Mesodermal cell (in vitro differentiated cells): ENCODE measurements around the gene MIOX.

Experiments
- H3K27ac ChIP-seq: 2 replicates; pipeline ENCODE4 v1.7.0; 2013; ENCODE audit warnings: mild to moderate bottlenecking, low read depth, low read length, moderate library complexity; ENCODE audit not compliant: severe bottlenecking
- H3K36me3 ChIP-seq: 2 replicates; pipeline ENCODE4 v1.7.1; 2013; ENCODE audit warnings: mild to moderate bottlenecking, low read length, moderate library complexity; ENCODE audit not compliant: control insufficient read depth, insufficient read depth
- H3K4me1 ChIP-seq: one replicate; pipeline ENCODE4 v1.7.1; 2013; ENCODE audit warnings: mild to moderate bottlenecking, low read length; ENCODE audit not compliant: insufficient read depth, control insufficient read depth, poor library complexity, severe bottlenecking
- H3K4me3 ChIP-seq: 2 replicates; pipeline ENCODE4 v1.7.0; 2013; ENCODE audit warnings: low read length, control low read depth, mild to moderate bottlenecking; ENCODE audit not compliant: insufficient read depth, poor library complexity, severe bottlenecking; ENCODE audit errors: extremely low read depth
- H3K9me3 ChIP-seq: 2 replicates; pipeline ENCODE4 v1.7.1; 2013; ENCODE audit warnings: mild to moderate bottlenecking, low read length, moderate library complexity; ENCODE audit not compliant: control insufficient read depth
- WGBS, 2 experiments: methylation state at CpG; one replicate each; pipeline ENCODE4 v1.1.5; 2013; ENCODE audit warnings: missing lambda C conversion rate in 2 of 2; ENCODE audit not compliant: insufficient coverage in 2 of 2; 5-methylcytosine and 5-hydroxymethylcytosine counted together

The MIOX gene

GRCh38 chr22:50526834-50527801 lies 40.5 kb downstream of the MIOX start:
- Histone ChIP-seq H3K4me3 (peak overlapping the region; percentile 70), H3K27ac (peak overlapping the region; percentile 84), H3K9me3 (no peaks in the 10 kb centered on the region), H3K4me1 (peaks cover 14% of the 10 kb centered on the region), H3K36me3 (peaks cover 19% of the 10 kb centered on the region)
- 55% methylated on average over 28 to 29 of the region's 29 CpGs for WGBS, 2 experiments

- Histone ChIP-seq H3K4me3 (no peak overlapping the region), H3K36me3 (peaks cover 9% of the 10 kb centered on the region), H3K9me3 (no peaks in the 10 kb centered on the region), H3K4me1 (peaks cover 14% of the 10 kb centered on the region), H3K27ac (no peak overlapping the region)
- 92 to 93% methylated on average over 15 to 18 of the region's 18 CpGs for WGBS, 2 experiments
These were observed 41.4 kb downstream of the MIOX start for GRCh38 chr22:50527921-50528681.

GRCh38 chr22:50528682-50529415 lies 42.2 kb downstream of the MIOX start:
- 84 to 87% methylated on average over 14 to 15 of the region's 15 CpGs for WGBS, 2 experiments
- Histone ChIP-seq H3K27ac (no peak overlapping the region), H3K9me3 (no peaks in the 10 kb centered on the region), H3K36me3 (peaks cover 3% of the 10 kb centered on the region), H3K4me1 (peaks cover 13% of the 10 kb centered on the region), H3K4me3 (no peak overlapping the region)

- no peaks in the 10 kb centered on the region for H3K9me3 ChIP-seq
- WGBS, 2 experiments, result 29 to 34% methylated on average over 36 to 50 of the region's 50 CpGs
- H3K27ac ChIP-seq, result no peak overlapping the region
- H3K4me1 ChIP-seq, result peaks cover 7% of the 10 kb centered on the region
- peaks cover 3% of the 10 kb centered on the region for H3K36me3 ChIP-seq
- H3K4me3 ChIP-seq, result no peak overlapping the region
These were observed 42.8 kb downstream of the MIOX start for GRCh38 chr22:50529416-50529896.

DNA sequence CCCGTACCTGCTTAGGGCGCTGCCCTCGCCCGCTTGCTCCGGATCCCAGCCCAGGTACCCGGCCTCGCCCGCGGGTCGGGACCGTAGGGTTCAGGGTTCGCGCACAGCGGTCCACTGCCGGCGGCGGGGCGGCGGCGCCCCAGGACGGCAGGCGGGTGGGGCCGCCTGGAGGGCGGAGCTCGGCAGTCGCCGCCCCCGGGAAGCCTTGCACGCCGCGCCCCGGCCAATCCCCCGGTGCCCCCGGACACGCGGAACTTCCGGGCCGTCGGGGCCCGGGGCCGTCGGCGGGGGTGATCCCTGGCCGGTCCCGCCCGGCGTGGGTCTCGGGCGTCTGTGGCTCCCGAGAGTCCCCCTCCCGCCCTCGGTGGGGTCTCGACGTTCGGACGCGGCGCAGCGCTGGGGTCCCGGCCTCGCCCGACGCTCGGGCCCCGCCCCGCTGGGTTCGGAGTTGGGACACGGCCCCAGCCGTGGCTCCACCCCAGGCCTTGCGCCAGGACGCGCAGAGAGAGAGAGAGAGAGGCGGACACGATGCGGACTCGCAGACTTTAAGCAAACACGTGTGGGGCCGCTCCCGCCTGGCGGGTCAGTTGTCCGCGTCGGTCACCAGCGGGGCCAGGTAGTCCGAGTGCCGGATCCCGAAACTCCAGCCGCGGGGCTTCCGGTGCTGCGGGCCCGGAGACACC lies 43.4 kb downstream of the MIOX start, which contains the start of gene TYMP:
Gene TYMP, minus strand, starts transcription at position 116 of the 683 bp plus-strand sequence. CDS start 303 bp downstream, outside the sequence.
- no peaks in the 10 kb centered on the region for H3K36me3 ChIP-seq
- 6% methylated on average over 76 to 90 of the region's 92 CpGs for WGBS, 2 experiments
- H3K4me1 ChIP-seq, result peaks cover 6% of the 10 kb centered on the region
- H3K9me3 ChIP-seq, result no peaks in the 10 kb centered on the region
- no peak within 1 kb of the TSS for H3K27ac ChIP-seq
- H3K4me3 ChIP-seq, result peak within 1 kb of the TSS; percentile 44

GRCh38 chr22:50530580-50530876 lies 43.9 kb downstream of the MIOX start:
- Histone ChIP-seq H3K9me3 (no peaks in the 10 kb centered on the region), H3K4me1 (peaks cover 6% of the 10 kb centered on the region), H3K4me3 (peak overlapping the region; percentile 44), H3K27ac (no peak overlapping the region), H3K36me3 (no peaks in the 10 kb centered on the region)
- 10 to 12% methylated on average over 10 to 15 of the region's 21 CpGs for WGBS, 2 experiments

GRCh38 chr22:50530877-50531545 lies 44.4 kb downstream of the MIOX start:
- 13 to 16% methylated on average over 42 to 48 of the region's 53 CpGs for WGBS, 2 experiments
- no peaks in the 10 kb centered on the region for H3K9me3 ChIP-seq
- H3K4me1 ChIP-seq, result peaks cover 6% of the 10 kb centered on the region
- no peaks in the 10 kb centered on the region for H3K36me3 ChIP-seq
- no peak overlapping the region for H3K27ac ChIP-seq
- H3K4me3 ChIP-seq, result peak overlapping the region; percentile 44

DNA sequence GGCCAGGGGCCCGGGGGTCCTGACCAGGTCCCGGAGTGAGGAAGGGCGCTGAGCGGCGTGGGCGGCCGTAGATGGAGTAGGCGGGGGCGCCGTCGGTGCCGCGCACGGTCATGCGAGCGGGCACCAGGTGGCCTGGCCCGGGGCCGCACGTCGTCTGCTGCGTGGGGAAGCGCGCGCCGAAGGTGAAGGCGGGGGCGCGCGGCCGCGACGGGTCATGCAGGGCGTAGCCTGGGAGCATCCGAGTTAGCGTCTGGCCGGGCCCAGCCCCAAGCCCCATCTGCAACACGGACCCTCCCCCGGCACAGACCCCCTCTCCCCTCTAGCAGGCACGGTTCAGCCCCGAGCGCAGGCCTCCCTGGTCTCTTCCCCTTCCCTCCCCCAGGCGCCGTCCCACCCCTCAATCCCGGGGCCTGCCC lies 44.9 kb downstream of the MIOX start:
- 3 to 8% methylated on average over 36 to 38 of the region's 44 CpGs for WGBS, 2 experiments
- Histone ChIP-seq H3K4me3 (peak overlapping the region; percentile 44), H3K4me1 (peaks cover 6% of the 10 kb centered on the region), H3K9me3 (no peaks in the 10 kb centered on the region), H3K27ac (peak overlapping the region; percentile 53), H3K36me3 (no peaks in the 10 kb centered on the region)

DNA sequence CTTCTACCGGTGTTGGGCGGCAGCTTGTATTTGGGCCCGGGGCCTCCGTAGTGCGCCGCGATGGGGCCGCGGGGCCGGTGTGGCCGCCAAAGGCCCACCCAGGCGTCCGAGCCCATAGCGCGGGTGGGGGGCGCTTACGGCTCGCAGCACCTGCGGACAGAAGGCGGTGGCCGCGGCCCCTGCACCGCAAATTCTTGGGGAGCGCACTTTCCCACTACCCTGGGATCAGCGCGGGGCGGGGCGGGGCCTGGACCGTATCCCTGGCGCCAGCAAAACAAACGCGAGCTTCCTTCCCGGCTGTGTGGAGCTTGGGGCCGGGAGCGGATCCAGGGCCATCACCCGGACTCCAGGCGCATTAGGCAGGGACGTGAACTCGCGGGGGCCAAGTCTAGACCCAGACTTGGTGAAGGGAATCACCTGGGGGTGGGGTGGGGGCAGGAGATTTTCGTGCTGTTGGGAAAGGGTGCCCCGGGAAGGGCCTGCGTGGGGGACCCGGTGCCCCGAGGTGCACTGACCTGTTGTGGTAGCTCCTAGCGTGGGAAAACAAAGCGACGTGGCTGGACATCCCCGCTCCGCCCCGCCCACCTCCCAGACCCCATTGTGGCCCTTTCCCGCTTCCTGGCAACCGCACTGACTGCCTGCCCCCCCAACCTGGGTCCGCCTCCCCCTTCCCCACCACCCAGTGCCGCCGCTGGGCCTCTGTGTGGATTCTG lies 45.5 kb downstream of the MIOX start:
- Histone ChIP-seq H3K4me3 (peak overlapping the region; percentile 44), H3K9me3 (no peaks in the 10 kb centered on the region), H3K36me3 (no peaks in the 10 kb centered on the region), H3K27ac (peak overlapping the region; percentile 53), H3K4me1 (peaks cover 6% of the 10 kb centered on the region)
- 5 to 6% methylated on average over 29 to 42 of the region's 56 CpGs for whole genome bisulfite sequencing, 2 experiments
